Prostate gland (tissue), 2 donors: ENCODE measurements around the gene RHBDD1. TPM values are rescaled to one million over a fixed set of nuclear protein-coding genes. Genes with fewer than 3 reads are reported as not detected.

Experiments
- DNase-seq: peaks from one replicate; pipeline ENCODE4 v3.0.0-alpha.2; 2019; ENCODE audit warnings: low spot score
- H3K27ac ChIP-seq, 2 donors: fragments of 200-600 bp; sonication (generic); 2 replicates each; pipeline ENCODE4 v1.5.1; 2017 to 2019
- H3K27me3 ChIP-seq: fragments of 200-600 bp; sonication (generic); replicated peaks from 2 replicates; pipeline ENCODE4 v1.5.1; 2019; ENCODE audit not compliant: insufficient read depth
- H3K36me3 ChIP-seq, 2 donors: fragments of 200-600 bp; sonication (generic); 1 replicate in 1 of 2; 2 replicates in 1 of 2; pipeline versions ENCODE4 v1.5.1 to v1.8.1; 2017 to 2019
- H3K4me1 ChIP-seq: fragments of 200-600 bp; sonication (generic); replicated peaks from 2 replicates; pipeline ENCODE4 v1.5.1; 2019
- H3K4me3 ChIP-seq, 2 donors: fragments of 200-600 bp; sonication (generic); 2 replicates each; pipeline ENCODE4 v1.5.1; 2017 to 2019
- H3K9me3 ChIP-seq: fragments of 200-600 bp; sonication (generic); 2 replicates; pipeline ENCODE4 v1.5.1; 2017
- POLR2A ChIP-seq: fragments of 450-650 bp; IDR thresholded peaks from one replicate; pipeline ENCODE4 v1.6.1; 2016; ENCODE audit warnings: antibody characterized with exemption, mild to moderate bottlenecking
- POLR2AphosphoS5 ChIP-seq: sonication (generic); formaldehyde crosslinking; IDR thresholded peaks from one replicate; pipeline ENCODE4 v1.6.1; 2017; ENCODE audit warnings: antibody characterized with exemption
- WGBS: methylation state at CpG from one replicate; pipeline ENCODE4 v1.1.5; 2018; 5-methylcytosine and 5-hydroxymethylcytosine counted together
- intact Hi-C: fragments of 100-400 bp; cut with DNase I; formaldehyde crosslinking; loops from one replicate; pipeline ENCODE4 v1.14.2; 2022
- total RNA-seq, 2 donors: library from RNA; depleted of rRNA; stranded (reverse); fragments of >200 nt; gene quantifications; one replicate each; pipeline ENCODE4 v1.1.0, GENCODE V29; 2016
- TF ChIP-seq, protein P1 (sequence below), 4 experiments: fragments of 200-600 bp in 2 of 4; fragments of 450-650 bp in 2 of 4; sonication (generic) in 2 of 4; IDR thresholded peaks; 1 replicate in 3 of 4; 2 replicates in 1 of 4; pipeline ENCODE4 v1.5.1; 2016 to 2019; ENCODE audit warnings: antibody characterized with exemption in 4 of 4, mild to moderate bottlenecking in 2 of 4, moderate library complexity in 2 of 4

RHBDD1 gene
- total RNA-seq, 2 donors from 2014 or later, result 16.5 to 33.5 TPM

DNA sequence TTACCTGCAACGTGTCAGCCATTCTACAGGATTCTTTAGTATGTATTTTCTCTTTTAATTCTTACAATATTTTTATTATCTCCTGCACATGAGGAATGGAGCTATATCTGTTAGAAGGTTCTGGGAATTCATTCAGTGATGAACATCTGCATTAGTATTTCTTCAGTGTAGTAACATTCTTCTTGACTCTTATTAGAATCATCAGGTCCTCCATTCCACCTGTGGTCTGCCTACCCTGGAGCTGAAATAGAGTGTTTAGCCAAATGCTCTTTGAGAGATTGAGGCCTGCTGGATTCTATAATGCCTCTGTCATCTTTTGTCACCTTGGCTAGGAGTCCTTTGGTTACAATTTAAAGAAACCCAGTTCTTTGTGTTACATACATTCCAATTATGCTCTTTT lies 54.4 kb downstream of the RHBDD1 start:
- TF ChIP-seq POLR2AphosphoS5 (no peak), POLR2A (no peak)
- H3K27ac ChIP-seq, result no peak overlapping the region
- H3K4me3 ChIP-seq, result no peak overlapping the region
- H3K36me3 ChIP-seq, result no peaks in the 10 kb centered on the region
- H3K27me3 ChIP-seq, result no peaks in the 10 kb centered on the region
- intact Hi-C loops, result no loop called here
- H3K9me3 ChIP-seq, result no peaks in the 10 kb centered on the region
- no peak for DNase-seq
- no peaks in the 10 kb centered on the region for H3K4me1 ChIP-seq
- 83% methylated on average over 1 of the region's 1 CpG for WGBS

DNA sequence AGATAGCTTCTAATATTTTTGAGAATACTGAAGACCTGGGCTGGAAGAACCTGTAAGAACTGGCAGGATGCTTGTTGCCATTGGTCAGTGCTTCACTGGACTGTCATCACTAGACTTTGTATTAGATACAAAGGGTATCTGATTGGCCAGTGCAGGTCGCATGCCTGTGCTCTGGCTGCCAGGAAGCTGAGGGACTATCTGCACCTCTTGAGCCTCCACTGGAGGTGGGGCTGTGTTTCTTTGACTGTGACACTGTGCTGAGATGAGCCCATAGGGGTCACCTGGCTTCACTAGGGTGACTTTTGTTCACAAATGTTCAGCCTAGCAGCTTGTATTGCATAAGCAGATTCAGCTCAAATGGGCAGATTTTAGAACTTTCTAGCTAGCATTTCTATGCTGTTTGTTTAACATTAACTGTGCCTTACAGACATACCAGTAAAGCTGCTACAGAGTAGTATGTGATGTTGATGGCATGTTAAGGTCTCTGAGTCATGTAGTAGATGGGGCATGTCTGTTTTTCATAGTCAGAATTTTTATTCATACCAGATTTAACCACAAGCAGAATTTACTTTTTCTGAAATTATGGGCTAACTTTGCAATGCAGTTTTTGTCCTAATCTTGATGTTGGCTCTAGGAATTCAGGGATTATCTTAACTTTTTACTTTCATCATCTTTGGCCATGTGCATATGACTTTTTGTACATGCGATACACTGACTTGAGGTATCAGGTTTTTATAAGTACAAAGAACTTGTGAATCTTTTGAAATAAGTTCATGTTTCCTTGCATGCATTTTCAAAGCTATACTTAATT lies 56.1 kb downstream of the RHBDD1 start:
- 93% methylated on average over 2 of the region's 2 CpGs for WGBS
- Histone ChIP-seq H3K36me3 (no peaks in the 10 kb centered on the region), H3K9me3 (no peaks in the 10 kb centered on the region), H3K4me3 (no peak overlapping the region), H3K27me3 (no peaks in the 10 kb centered on the region), H3K4me1 (no peaks in the 10 kb centered on the region), H3K27ac (no peak overlapping the region)
- intact Hi-C loops, result no loop called here
- no peak for DNase-seq
- TF ChIP-seq, protein P1, sequence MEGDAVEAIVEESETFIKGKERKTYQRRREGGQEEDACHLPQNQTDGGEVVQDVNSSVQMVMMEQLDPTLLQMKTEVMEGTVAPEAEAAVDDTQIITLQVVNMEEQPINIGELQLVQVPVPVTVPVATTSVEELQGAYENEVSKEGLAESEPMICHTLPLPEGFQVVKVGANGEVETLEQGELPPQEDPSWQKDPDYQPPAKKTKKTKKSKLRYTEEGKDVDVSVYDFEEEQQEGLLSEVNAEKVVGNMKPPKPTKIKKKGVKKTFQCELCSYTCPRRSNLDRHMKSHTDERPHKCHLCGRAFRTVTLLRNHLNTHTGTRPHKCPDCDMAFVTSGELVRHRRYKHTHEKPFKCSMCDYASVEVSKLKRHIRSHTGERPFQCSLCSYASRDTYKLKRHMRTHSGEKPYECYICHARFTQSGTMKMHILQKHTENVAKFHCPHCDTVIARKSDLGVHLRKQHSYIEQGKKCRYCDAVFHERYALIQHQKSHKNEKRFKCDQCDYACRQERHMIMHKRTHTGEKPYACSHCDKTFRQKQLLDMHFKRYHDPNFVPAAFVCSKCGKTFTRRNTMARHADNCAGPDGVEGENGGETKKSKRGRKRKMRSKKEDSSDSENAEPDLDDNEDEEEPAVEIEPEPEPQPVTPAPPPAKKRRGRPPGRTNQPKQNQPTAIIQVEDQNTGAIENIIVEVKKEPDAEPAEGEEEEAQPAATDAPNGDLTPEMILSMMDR (IDR thresholded peaks at IDR 0.05), result no peak
- TF ChIP-seq POLR2AphosphoS5, result no peak
- TF ChIP-seq POLR2A, result no peak

DNA sequence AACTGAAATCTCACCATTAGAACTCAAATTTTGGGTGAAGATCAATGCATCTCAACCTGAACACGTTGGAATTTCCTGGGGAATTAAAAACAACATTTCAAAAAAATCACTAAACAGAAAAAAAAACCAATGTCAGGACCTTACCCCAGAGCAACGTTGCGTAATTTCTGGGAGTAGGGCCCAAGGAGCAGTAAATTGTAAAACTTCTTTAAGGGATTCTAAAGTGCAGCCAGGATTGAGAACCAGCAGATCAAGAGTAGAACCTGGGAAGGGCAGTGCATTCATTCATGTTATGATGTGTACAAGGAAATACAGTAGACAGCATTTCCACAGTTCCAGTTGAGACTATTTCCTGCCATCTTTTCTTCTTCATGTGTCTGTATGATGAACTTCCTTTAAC lies 56.9 kb downstream of the RHBDD1 start:
- H3K4me1 ChIP-seq, result no peaks in the 10 kb centered on the region
- DNase-seq, result no peak
- H3K27ac ChIP-seq, result no peak overlapping the region
- no peaks in the 10 kb centered on the region for H3K36me3 ChIP-seq
- no peak overlapping the region for H3K4me3 ChIP-seq
- no peaks in the 10 kb centered on the region for H3K9me3 ChIP-seq
- WGBS, result 69% methylated on average over 3 of the region's 3 CpGs
- no peak for TF ChIP-seq POLR2AphosphoS5
- TF ChIP-seq, protein P1 (IDR thresholded peaks at IDR 0.05), result no peak
- no peak for TF ChIP-seq POLR2A
- H3K27me3 ChIP-seq, result no peaks in the 10 kb centered on the region
- intact Hi-C loops, result no loop called here

DNA sequence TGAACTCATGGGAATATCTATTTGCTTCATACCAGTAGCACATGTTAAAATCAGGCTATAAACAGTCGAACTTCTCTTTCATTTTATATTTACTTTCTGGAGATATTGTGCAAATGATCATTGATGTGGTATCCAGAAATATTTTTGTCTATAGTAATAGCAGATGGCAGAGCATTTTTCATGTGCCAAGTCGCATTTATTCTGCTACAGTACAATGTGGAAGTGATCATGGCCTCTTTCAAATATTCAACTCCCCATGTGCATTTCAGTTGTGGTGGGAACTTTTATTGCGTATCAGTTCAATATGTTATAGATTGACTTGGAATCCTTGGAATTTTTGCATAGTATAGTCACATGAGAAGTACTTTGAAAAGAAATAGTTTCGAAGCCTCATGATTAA lies 57.4 kb downstream of the RHBDD1 start:
- H3K4me3 ChIP-seq, result no peak overlapping the region
- no peaks in the 10 kb centered on the region for H3K36me3 ChIP-seq
- H3K27me3 ChIP-seq, result no peaks in the 10 kb centered on the region
- H3K9me3 ChIP-seq, result no peaks in the 10 kb centered on the region
- no peak overlapping the region for H3K27ac ChIP-seq
- TF ChIP-seq, protein P1 (IDR thresholded peaks at IDR 0.05), result no peak
- no peak for TF ChIP-seq POLR2A
- no peak for TF ChIP-seq POLR2AphosphoS5
- intact Hi-C loops, result no loop called here
- no peaks in the 10 kb centered on the region for H3K4me1 ChIP-seq
- no peak for DNase-seq
- 84% methylated on average over 4 of the region's 4 CpGs for WGBS

DNA sequence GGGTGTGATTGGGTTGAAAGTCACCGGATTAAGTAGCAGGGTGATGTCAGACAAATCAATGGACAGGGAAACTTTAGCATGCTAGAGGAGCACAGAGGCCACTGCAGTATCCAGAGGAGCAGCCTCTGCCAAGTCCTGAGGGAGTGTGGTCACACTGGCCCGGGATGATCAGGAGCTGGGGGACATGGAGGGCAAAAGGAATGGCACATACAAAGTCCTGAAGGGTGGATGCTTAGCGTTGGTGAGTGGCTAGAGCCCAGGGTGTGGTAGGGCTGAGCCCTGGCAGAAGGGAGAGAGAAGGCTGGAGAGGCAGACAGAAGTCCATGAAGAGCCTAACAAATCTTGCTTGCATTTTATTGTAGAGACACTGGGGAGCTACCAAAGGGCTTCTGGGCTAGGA lies 58.9 kb downstream of the RHBDD1 start:
- Histone ChIP-seq H3K36me3 (no peaks in the 10 kb centered on the region), H3K27ac (no peak overlapping the region), H3K9me3 (no peaks in the 10 kb centered on the region), H3K27me3 (no peaks in the 10 kb centered on the region), H3K4me3 (no peak overlapping the region), H3K4me1 (no peaks in the 10 kb centered on the region)
- TF ChIP-seq POLR2AphosphoS5, result no peak
- no peak for TF ChIP-seq POLR2A
- TF ChIP-seq, protein P1 (IDR thresholded peaks at IDR 0.05), result no peak
- 86% methylated on average over 3 of the region's 3 CpGs for whole genome bisulfite sequencing
- no peak for DNase-seq
- intact Hi-C loops, result no loop called here
